Measurements from ENCODE around the gene NRDC.
"Not testable (repeated sequence)": the region's sequence is repeated elsewhere in the genome, so short reads cannot be mapped to it uniquely, and the experiment has no call there.

The NRDC gene

DNA sequence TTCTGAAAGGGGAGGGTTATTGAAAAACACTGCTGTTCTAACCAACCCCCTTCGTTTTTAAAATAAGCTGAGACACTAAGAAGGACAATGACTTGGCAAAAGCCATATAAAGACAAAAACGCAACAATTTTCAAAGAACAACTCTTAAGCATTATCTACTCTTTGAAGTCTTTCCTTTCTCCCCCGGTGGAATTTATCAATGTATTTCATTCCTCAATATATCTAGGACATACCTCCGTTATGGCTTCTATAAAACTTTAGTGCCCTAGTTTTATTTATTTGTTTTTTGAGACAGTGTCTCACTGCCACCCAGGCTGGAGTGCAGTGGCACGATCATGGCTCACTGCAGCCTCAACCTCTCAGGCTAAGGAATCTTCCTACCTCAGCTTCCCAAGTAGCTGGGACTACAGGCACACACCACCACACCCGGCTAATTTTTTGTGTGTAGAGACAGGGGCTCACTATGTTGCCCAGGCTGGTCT lies 3.2 kb downstream of the NRDC start:
- Histone ChIP-seq H3K9me3 (replicated peaks in 1 of 2; ENCODE audit: control insufficient read depth in 2 of 2, insufficient read depth in 1 of 2, low read depth in 1 of 2, low read length in 2 of 2) (no peaks in the 10 kb centered on the region), H3K27me3 (ENCODE audit: control insufficient read depth in 3 of 3, insufficient read depth in 3 of 3, low read depth in 1 of 3, low read length in 3 of 3) (no peaks in the 10 kb centered on the region), H2AK5ac (ENCODE audit: low read depth, low read length) (no peak overlapping the region), H3K79me1 (ENCODE audit: low read depth, low read length) (peaks cover 7% of the 10 kb centered on the region), H3K27ac (replicated peaks; ENCODE audit: low read length) (no peak overlapping the region), H3K4me2 (ENCODE audit: insufficient read depth, low read length, poor library complexity, severe bottlenecking) (no peak overlapping the region), H2BK15ac (ENCODE audit: low read length) (no peak overlapping the region), H3K4me1 (ENCODE audit: control insufficient read depth in 2 of 2, insufficient read depth in 1 of 2, low read depth in 1 of 2, low read length in 2 of 2) (peaks cover 2% of the 10 kb centered on the region in 2 donors), H3K9ac (ENCODE audit: low read depth, low read length, poor library complexity) (no peak overlapping the region), H3K4ac (ENCODE audit: low read length) (no peak overlapping the region), H3K36me3 (replicated peaks in 1 of 2; ENCODE audit: control insufficient read depth in 2 of 2, insufficient read depth in 2 of 2, low read length in 2 of 2) (peaks cover 0 to 29% of the 10 kb centered on the region in 2 donors), H2AFZ (ENCODE audit: low read length) (no peak overlapping the region), H2BK5ac (ENCODE audit: low read length) (no peak overlapping the region), H3K18ac (ENCODE audit: low read length) (no peak overlapping the region), H3K23ac (ENCODE audit: low read depth, low read length, poor library complexity) (no peak overlapping the region), H2BK12ac (ENCODE audit: low read length) (no peak overlapping the region), H4K8ac (ENCODE audit: low read depth, low read length) (no peak overlapping the region), H3K14ac (ENCODE audit: low read length) (no peak overlapping the region), H4K91ac (ENCODE audit: low read depth, low read length, poor library complexity) (no peak overlapping the region), H3K4me3 (ENCODE audit: low read length in 2 of 2) (no peak overlapping the region), H2BK120ac (ENCODE audit: low read depth, low read length) (no peak overlapping the region)
- no CpG with 5 or more reads among the region's 6 CpGs for WGBS, 2 donors (ENCODE audit: extremely low coverage in 2 of 2, insufficient read length in 2 of 2, insufficient replicate concordance in 1 of 2)
- no peak for DNase-seq (ENCODE audit: low spot score)

- H2AK5ac ChIP-seq (ENCODE audit: low read depth, low read length); H4K91ac ChIP-seq (ENCODE audit: low read depth, low read length, poor library complexity); H3K4ac ChIP-seq (ENCODE audit: low read length); H2BK12ac ChIP-seq (ENCODE audit: low read length); H3K4me2 ChIP-seq (ENCODE audit: insufficient read depth, low read length, poor library complexity, severe bottlenecking); H3K14ac ChIP-seq (ENCODE audit: low read length); H2BK120ac ChIP-seq (ENCODE audit: low read depth, low read length); H3K23ac ChIP-seq (ENCODE audit: low read depth, low read length, poor library complexity); H3K27ac ChIP-seq (replicated peaks; ENCODE audit: low read length); H3K27me3 ChIP-seq (ENCODE audit: control insufficient read depth in 3 of 3, insufficient read depth in 3 of 3, low read depth in 1 of 3, low read length in 3 of 3); H4K8ac ChIP-seq (ENCODE audit: low read depth, low read length); H2BK5ac ChIP-seq (ENCODE audit: low read length); H3K4me3 ChIP-seq (ENCODE audit: low read length in 2 of 2); H3K9me3 ChIP-seq (replicated peaks in 1 of 2; ENCODE audit: control insufficient read depth in 2 of 2, insufficient read depth in 1 of 2, low read depth in 1 of 2, low read length in 2 of 2); H2AFZ ChIP-seq (ENCODE audit: low read length); H2BK15ac ChIP-seq (ENCODE audit: low read length); H3K9ac ChIP-seq (ENCODE audit: low read depth, low read length, poor library complexity); H3K18ac ChIP-seq (ENCODE audit: low read length); DNase-seq (ENCODE audit: low spot score); H3K4me1 ChIP-seq (ENCODE audit: control insufficient read depth in 2 of 2, insufficient read depth in 1 of 2, low read depth in 1 of 2, low read length in 2 of 2): not testable (repeated sequence)
- peaks cover 0 to 34% of the 10 kb centered on the region in 2 donors for H3K36me3 ChIP-seq (replicated peaks in 1 of 2; ENCODE audit: control insufficient read depth in 2 of 2, insufficient read depth in 2 of 2, low read length in 2 of 2)
- peaks cover 12% of the 10 kb centered on the region for H3K79me1 ChIP-seq (ENCODE audit: low read depth, low read length)
- no CpG with 5 or more reads among the region's 1 CpG for WGBS, 2 donors (ENCODE audit: extremely low coverage in 2 of 2, insufficient read length in 2 of 2, insufficient replicate concordance in 1 of 2)
These were observed 5.3 kb downstream of the NRDC start for GRCh38 chr1:51873270-51873669.

DNA sequence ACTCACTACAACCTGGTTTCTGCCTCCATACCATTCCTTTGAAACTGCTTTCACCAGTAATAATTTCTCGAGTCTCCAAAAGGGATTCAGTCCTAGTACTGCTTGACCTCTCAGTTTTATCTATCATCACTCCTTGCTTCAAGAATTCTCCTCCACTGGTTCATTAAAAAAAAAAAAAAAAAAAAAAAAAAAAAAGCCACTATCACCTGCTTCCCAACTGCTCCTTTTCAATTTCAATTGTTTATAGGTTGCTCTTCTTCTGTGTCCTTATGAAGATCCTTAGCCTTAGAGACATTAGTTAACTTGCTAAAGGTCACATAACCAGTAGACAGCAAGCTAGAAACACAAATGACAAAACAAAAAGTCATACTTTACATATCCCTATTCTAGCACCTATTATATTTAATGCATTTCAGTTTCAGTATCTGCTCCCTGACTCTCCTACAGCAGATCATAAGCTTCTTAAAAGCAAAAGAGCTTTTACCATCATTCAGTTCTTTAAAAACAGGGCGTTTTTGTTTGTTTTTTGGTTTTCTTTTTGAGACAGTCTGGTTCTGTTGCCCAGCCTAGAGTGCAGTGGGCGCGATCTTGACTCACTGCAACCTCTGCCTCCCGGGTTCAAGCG lies 7.1 kb downstream of the NRDC start:
- no peak overlapping the region for H2AK5ac ChIP-seq (ENCODE audit: low read depth, low read length)
- no peak overlapping the region for H3K27ac ChIP-seq (replicated peaks; ENCODE audit: low read length)
- no peak overlapping the region for H2BK15ac ChIP-seq (ENCODE audit: low read length)
- peaks cover 0 to 35% of the 10 kb centered on the region in 2 donors for H3K36me3 ChIP-seq (replicated peaks in 1 of 2; ENCODE audit: control insufficient read depth in 2 of 2, insufficient read depth in 2 of 2, low read length in 2 of 2)
- no peak overlapping the region for H3K4me2 ChIP-seq (ENCODE audit: insufficient read depth, low read length, poor library complexity, severe bottlenecking)
- no peak overlapping the region for H2BK5ac ChIP-seq (ENCODE audit: low read length)
- peaks cover 12% of the 10 kb centered on the region for H3K79me1 ChIP-seq (ENCODE audit: low read depth, low read length)
- no peak for DNase-seq (ENCODE audit: low spot score)
- no peak overlapping the region for H3K9ac ChIP-seq (ENCODE audit: low read depth, low read length, poor library complexity)
- no peak overlapping the region for H4K91ac ChIP-seq (ENCODE audit: low read depth, low read length, poor library complexity)
- no peaks in the 10 kb centered on the region for H3K9me3 ChIP-seq (replicated peaks in 1 of 2; ENCODE audit: control insufficient read depth in 2 of 2, insufficient read depth in 1 of 2, low read depth in 1 of 2, low read length in 2 of 2)
- no peak overlapping the region for H3K4me3 ChIP-seq (ENCODE audit: low read length in 2 of 2)
- H3K4me1 ChIP-seq (ENCODE audit: control insufficient read depth in 2 of 2, insufficient read depth in 1 of 2, low read depth in 1 of 2, low read length in 2 of 2): no peaks in the 10 kb centered on the region
- no peak overlapping the region for H2BK12ac ChIP-seq (ENCODE audit: low read length)
- H3K27me3 ChIP-seq (ENCODE audit: control insufficient read depth in 3 of 3, insufficient read depth in 3 of 3, low read depth in 1 of 3, low read length in 3 of 3): no peaks in the 10 kb centered on the region
- H4K8ac ChIP-seq (ENCODE audit: low read depth, low read length): no peak overlapping the region
- H3K18ac ChIP-seq (ENCODE audit: low read length): no peak overlapping the region
- H3K14ac ChIP-seq (ENCODE audit: low read length): no peak overlapping the region
- WGBS, 2 donors (ENCODE audit: extremely low coverage in 2 of 2, insufficient read length in 2 of 2, insufficient replicate concordance in 1 of 2): no CpG with 5 or more reads among the region's 6 CpGs
- H3K4ac ChIP-seq (ENCODE audit: low read length): no peak overlapping the region
- no peak overlapping the region for H3K23ac ChIP-seq (ENCODE audit: low read depth, low read length, poor library complexity)
- H2AFZ ChIP-seq (ENCODE audit: low read length): no peak overlapping the region
- H2BK120ac ChIP-seq (ENCODE audit: low read depth, low read length): no peak overlapping the region

DNA sequence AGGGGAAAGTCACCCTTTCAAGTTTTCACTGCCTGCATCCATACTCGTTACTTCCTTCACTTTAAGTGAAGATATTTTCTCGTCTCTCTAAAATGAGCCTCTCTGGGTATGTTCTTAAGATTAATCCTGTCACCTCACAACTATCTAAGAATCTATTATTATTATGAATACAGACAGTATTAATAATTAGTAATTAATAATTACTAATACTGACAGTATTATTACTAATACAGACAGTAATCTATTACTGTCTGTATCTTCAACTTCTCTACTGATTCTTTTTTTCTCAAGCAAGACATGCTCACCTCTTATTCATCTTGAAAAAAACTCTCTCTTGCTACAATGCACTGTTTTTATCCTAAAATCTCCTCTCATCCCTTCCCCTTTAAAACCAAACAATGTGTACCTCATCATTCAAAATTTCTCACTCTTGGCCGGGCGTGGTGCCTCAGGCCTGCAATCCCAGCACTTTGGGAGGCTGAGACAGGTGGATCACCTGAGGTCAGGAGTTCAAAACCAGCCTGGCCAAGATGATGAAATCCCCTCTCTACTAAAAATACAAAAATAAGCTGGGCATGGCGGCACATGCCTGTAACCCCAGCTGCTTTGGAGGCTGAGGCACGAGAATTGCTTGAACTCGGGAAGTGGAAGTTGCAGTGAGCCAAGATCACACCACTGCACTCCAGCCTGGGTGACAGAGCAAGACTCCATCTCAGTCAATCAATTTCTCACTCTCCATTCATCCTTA lies 7.8 kb downstream of the NRDC start:
- H3K4me3 ChIP-seq (ENCODE audit: low read length in 2 of 2): no peak overlapping the region
- H3K27ac ChIP-seq (replicated peaks; ENCODE audit: low read length): no peak overlapping the region

More for the DNA sequence above, 7.8 kb downstream of the NRDC start:
- Histone ChIP-seq H4K8ac (ENCODE audit: low read depth, low read length) (no peak overlapping the region), H2BK120ac (ENCODE audit: low read depth, low read length) (no peak overlapping the region), H2BK5ac (ENCODE audit: low read length) (no peak overlapping the region), H3K23ac (ENCODE audit: low read depth, low read length, poor library complexity) (no peak overlapping the region), H2BK15ac (ENCODE audit: low read length) (no peak overlapping the region), H3K36me3 (replicated peaks in 1 of 2; ENCODE audit: control insufficient read depth in 2 of 2, insufficient read depth in 2 of 2, low read length in 2 of 2) (peaks cover 0 to 28% of the 10 kb centered on the region in 2 donors), H3K4me1 (ENCODE audit: control insufficient read depth in 2 of 2, insufficient read depth in 1 of 2, low read depth in 1 of 2, low read length in 2 of 2) (no peaks in the 10 kb centered on the region), H3K9ac (ENCODE audit: low read depth, low read length, poor library complexity) (no peak overlapping the region), H3K27me3 (ENCODE audit: control insufficient read depth in 3 of 3, insufficient read depth in 3 of 3, low read depth in 1 of 3, low read length in 3 of 3) (no peaks in the 10 kb centered on the region), H3K18ac (ENCODE audit: low read length) (no peak overlapping the region), H3K14ac (ENCODE audit: low read length) (no peak overlapping the region), H3K4ac (ENCODE audit: low read length) (no peak overlapping the region), H2BK12ac (ENCODE audit: low read length) (no peak overlapping the region), H3K9me3 (replicated peaks in 1 of 2; ENCODE audit: control insufficient read depth in 2 of 2, insufficient read depth in 1 of 2, low read depth in 1 of 2, low read length in 2 of 2) (no peaks in the 10 kb centered on the region), H2AK5ac (ENCODE audit: low read depth, low read length) (no peak overlapping the region), H3K79me1 (ENCODE audit: low read depth, low read length) (peaks cover 12% of the 10 kb centered on the region), H4K91ac (ENCODE audit: low read depth, low read length, poor library complexity) (no peak overlapping the region), H3K4me2 (ENCODE audit: insufficient read depth, low read length, poor library complexity, severe bottlenecking) (no peak overlapping the region), H2AFZ (ENCODE audit: low read length) (no peak overlapping the region)
- no peak for DNase-seq (ENCODE audit: low spot score)
- no CpG with 5 or more reads among the region's 7 CpGs for WGBS, 2 donors (ENCODE audit: extremely low coverage in 2 of 2, insufficient read length in 2 of 2, insufficient replicate concordance in 1 of 2)

Measured in neuronal stem cell (in vitro differentiated cells).